IMR-90 (cell line): ENCODE measurements around the gene LBH. TPM values are rescaled to one million over a fixed set of nuclear protein-coding genes. Genes with fewer than 3 reads are reported as not detected.

Experiments used
- ATAC-seq: fragments of 200-7000 bp; cut with Tn5 transposase; 2 replicates; pipeline ENCODE4 v1.9.1; 2020; ENCODE audit warnings: low read depth, mild to moderate bottlenecking, moderate library complexity
- BruUV-seq: library from RNA; stranded (reverse); fragments of 400-500 nt; replicated peaks from 2 replicates; lab custom pipeline; 2021; lab: Mats Ljungman, UMichigan
- CTCF ChIA-PET: fragments of 300-600 bp; formaldehyde crosslinking; extraction: SDS; loops from one replicate; lab custom pipeline; 2021; ENCODE audit warnings: antibody characterized with exemption; lab: Yijun Ruan, JAX
- POLR2A ChIA-PET: fragments of 300-600 bp; sonication (Branson Sonifier 250); formaldehyde crosslinking; loops from one replicate; lab custom pipeline; 2022; ENCODE audit warnings: antibody characterized with exemption; ENCODE audit not compliant: unreplicated experiment; lab: Charles Lee
- DNase-seq: peaks from one replicate; pipeline ENCODE4 v3.0.0; 2013
- H2AFZ ChIP-seq: replicated peaks from 2 replicates; pipeline ENCODE3; 2013; ENCODE audit warnings: low read length, mild to moderate bottlenecking; ENCODE audit not compliant: poor library complexity
- H2AK5ac ChIP-seq: 2 replicates; pipeline ENCODE4 v1.6.1; 2013; ENCODE audit warnings: low read depth, low read length, inconsistent platforms
- H2AK9ac ChIP-seq: replicated peaks from 2 replicates; pipeline ENCODE3; 2013; ENCODE audit warnings: mild to moderate bottlenecking, low read depth, low read length, moderate library complexity; ENCODE audit not compliant: poor library complexity
- H2BK120ac ChIP-seq: 2 replicates; pipeline ENCODE4 v1.6.1; 2013; ENCODE audit warnings: low read depth, low read length, inconsistent platforms
- H2BK15ac ChIP-seq: 3 replicates; pipeline ENCODE4 v1.6.1; 2013; ENCODE audit warnings: low read depth, low read length, inconsistent platforms
- H2BK20ac ChIP-seq: 2 replicates; pipeline ENCODE4 v1.6.1; 2013; ENCODE audit warnings: low read depth, mild to moderate bottlenecking, inconsistent platforms, low read length, moderate library complexity
- H2BK5ac ChIP-seq: 2 replicates; pipeline ENCODE4 v1.6.1; 2013; ENCODE audit warnings: mild to moderate bottlenecking, low read depth, low read length, inconsistent platforms; ENCODE audit not compliant: poor library complexity, severe bottlenecking
- H3K14ac ChIP-seq: replicated peaks from 2 replicates; pipeline ENCODE4 v1.6.1; 2013; ENCODE audit warnings: low read depth, low read length, inconsistent platforms
- H3K18ac ChIP-seq: 2 replicates; pipeline ENCODE4 v1.6.1; 2013; ENCODE audit warnings: low read depth, low read length, control low read depth
- H3K23ac ChIP-seq: 2 replicates; pipeline ENCODE4 v1.6.1; 2013; ENCODE audit warnings: low read depth, low read length, inconsistent platforms
- H3K27ac ChIP-seq: 2 replicates; pipeline ENCODE4 v1.5.1; 2013; ENCODE audit warnings: mild to moderate bottlenecking, control low read depth, low read length; ENCODE audit not compliant: insufficient read depth
- H3K27me3 ChIP-seq: 2 replicates; pipeline ENCODE4 v1.6.1; 2013; ENCODE audit warnings: low read length; ENCODE audit not compliant: control insufficient read depth, insufficient read depth
- H3K36me3 ChIP-seq: 2 replicates; pipeline ENCODE4 v1.6.1; 2013; ENCODE audit warnings: low read length, mixed read lengths; ENCODE audit not compliant: control insufficient read depth, insufficient read depth
- H3K4ac ChIP-seq: 2 replicates; pipeline ENCODE4 v1.6.1; 2013; ENCODE audit warnings: low read depth, low read length, inconsistent platforms
- H3K4me1 ChIP-seq: 2 replicates; pipeline ENCODE4 v1.6.1; 2013; ENCODE audit warnings: low read length, mixed read lengths; ENCODE audit not compliant: control insufficient read depth, insufficient read depth
- H3K4me2 ChIP-seq: 2 replicates; pipeline ENCODE4 v1.6.1; 2013; ENCODE audit warnings: low read depth, mild to moderate bottlenecking, control low read depth, low read length, moderate library complexity
- H3K4me3 ChIP-seq: 2 replicates; pipeline ENCODE4 v1.5.1; 2013; ENCODE audit warnings: low read depth, mild to moderate bottlenecking, control low read depth, low read length, moderate library complexity; ENCODE audit not compliant: insufficient read depth
- H3K56ac ChIP-seq: 2 replicates; pipeline ENCODE4 v1.6.1; 2013; ENCODE audit warnings: low read length, inconsistent platforms; ENCODE audit not compliant: insufficient read depth; ENCODE audit errors: extremely low read depth
- H3K79me1 ChIP-seq, 2 experiments: 2 replicates each; pipeline ENCODE4 v1.6.1; 2013; ENCODE audit warnings: low read length in 2 of 2, inconsistent platforms in 1 of 2, low read depth in 1 of 2
- H3K9ac ChIP-seq: 2 replicates; pipeline ENCODE4 v1.6.1; 2013; ENCODE audit warnings: low read depth, low read length, control low read depth
- H3K9me1 ChIP-seq: 2 replicates; pipeline ENCODE4 v1.6.1; 2013; ENCODE audit warnings: low read length, inconsistent platforms; ENCODE audit not compliant: insufficient read depth
- H3K9me3 ChIP-seq: 2 replicates; pipeline ENCODE4 v1.6.1; 2013; ENCODE audit warnings: low read length; ENCODE audit not compliant: control insufficient read depth, insufficient read depth
- H4K20me1 ChIP-seq: 2 replicates; pipeline ENCODE4 v1.6.1; 2013; ENCODE audit warnings: low read length, inconsistent platforms; ENCODE audit not compliant: insufficient read depth
- H4K5ac ChIP-seq: 2 replicates; pipeline ENCODE4 v1.6.1; 2013; ENCODE audit warnings: mild to moderate bottlenecking, low read depth, low read length, control low read depth
- H4K8ac ChIP-seq, 2 experiments: 2 replicates each; pipeline ENCODE4 v1.6.1; 2013; ENCODE audit warnings: low read depth in 2 of 2, low read length in 2 of 2, control low read depth in 1 of 2, inconsistent platforms in 1 of 2
- H4K91ac ChIP-seq: 2 replicates; pipeline ENCODE4 v1.6.1; 2013; ENCODE audit warnings: low read depth, low read length, inconsistent platforms; ENCODE audit not compliant: insufficient read depth
- BHLHE40 ChIP-seq: fragments of 150-350 bp; IDR thresholded peaks from 2 replicates; pipeline ENCODE4 v1.6.1; 2016; ENCODE audit warnings: mild to moderate bottlenecking, low read depth, low read length
- CEBPB ChIP-seq: IDR thresholded peaks from 2 replicates; pipeline ENCODE4 v1.6.1; 2012; ENCODE audit warnings: low read depth, low read length, improper control_type of control experiment
- CHD1 ChIP-seq: IDR thresholded peaks from 2 replicates; pipeline ENCODE4 v1.6.1; 2012; ENCODE audit warnings: low read depth, low read length, improper control_type of control experiment
- CTCF ChIP-seq: conservative IDR thresholded peaks from 2 replicates; pipeline ENCODE4 v1.5.1; 2012; ENCODE audit warnings: mild to moderate bottlenecking, low read depth, low read length, improper control_type of control experiment
- ELK1 ChIP-seq: fragments of 150-350 bp; IDR thresholded peaks from 2 replicates; pipeline ENCODE4 v1.6.1; 2016; ENCODE audit warnings: low read depth, mild to moderate bottlenecking, low read length, moderate library complexity, borderline replicate concordance
- FOS ChIP-seq: fragments of 150-350 bp; IDR thresholded peaks from 2 replicates; pipeline ENCODE4 v1.6.1; 2016; ENCODE audit warnings: low read depth, low read length
- MAFK ChIP-seq: IDR thresholded peaks from 2 replicates; pipeline ENCODE4 v1.6.1; 2012; ENCODE audit warnings: low read depth, low read length, improper control_type of control experiment
- MAZ ChIP-seq: IDR thresholded peaks from 2 replicates; pipeline ENCODE4 v1.6.1; 2012; ENCODE audit warnings: low read depth, mild to moderate bottlenecking, low read length, improper control_type of control experiment, moderate library complexity, borderline replicate concordance
- MXI1 ChIP-seq: IDR thresholded peaks from 2 replicates; pipeline ENCODE4 v1.6.1; 2012; ENCODE audit warnings: low read depth, mild to moderate bottlenecking, low read length, moderate library complexity, borderline replicate concordance
- NFE2L2 ChIP-seq: fragments of 150-350 bp; IDR thresholded peaks from 2 replicates; pipeline ENCODE4 v1.6.1; 2016; ENCODE audit warnings: low read depth, mild to moderate bottlenecking, low read length
- POLR2A ChIP-seq: IDR thresholded peaks from 2 replicates; pipeline ENCODE4 v1.6.1; 2012; ENCODE audit warnings: mild to moderate bottlenecking, low read depth, low read length
- RAD21 ChIP-seq: IDR thresholded peaks from 2 replicates; pipeline ENCODE4 v1.6.1; 2012; ENCODE audit warnings: low read length, improper control_type of control experiment
- RCOR1 ChIP-seq: IDR thresholded peaks from 2 replicates; pipeline ENCODE4 v1.6.1; 2012; ENCODE audit warnings: mild to moderate bottlenecking, low read length, improper control_type of control experiment; ENCODE audit not compliant: insufficient replicate concordance
- RFX5 ChIP-seq: IDR thresholded peaks from 2 replicates; pipeline ENCODE4 v1.8.0; 2012; ENCODE audit warnings: low read depth, mild to moderate bottlenecking, low read length, moderate library complexity
- SMC3 ChIP-seq: fragments of 150-350 bp; IDR thresholded peaks from 2 replicates; pipeline ENCODE4 v1.6.1; 2016; ENCODE audit warnings: low read depth, mild to moderate bottlenecking, antibody characterized with exemption, low read length, moderate library complexity
- USF2 ChIP-seq: fragments of 150-350 bp; IDR thresholded peaks from 2 replicates; pipeline ENCODE4 v1.6.1; 2017; ENCODE audit warnings: mild to moderate bottlenecking, antibody characterized with exemption, low read length, low read depth
- WGBS, 2 experiments: methylation state at CpG; one replicate each; pipeline versions ENCODE4 v1.1.5 to v1.1.7; 2013; ENCODE audit warnings: missing lambda C conversion rate in 2 of 2; ENCODE audit not compliant: insufficient read length in 1 of 2; ENCODE audit errors: extremely low coverage in 2 of 2; 5-methylcytosine and 5-hydroxymethylcytosine counted together
- dilution Hi-C: fragments of 300-500 bp; cut with HindIII; formaldehyde crosslinking; loops from one replicate; pipeline ENCODE4 v1.14.3; 2018; ENCODE audit warnings: low sequenced_read_pairs; ENCODE audit not compliant: unreplicated experiment
- in situ Hi-C: fragments of 300-500 bp; cut with MboI; formaldehyde crosslinking; loops from 3 replicates; pipeline ENCODE4 v1.14.3; 2019; ENCODE audit warnings: low sequenced_read_pairs, inconsistent platforms, mixed read lengths
- intact Hi-C: fragments of 100-400 bp; cut with micrococcal nuclease; formaldehyde crosslinking; loops from 2 replicates; pipeline ENCODE4 v1.10.0; 2022
- polyA plus RNA-seq, 3 experiments: library from polyadenylated mRNA; depleted of rRNA; stranded (reverse); fragments of >200 nt; gene quantifications; 2 replicates each; pipeline ENCODE4 v1.2.3, GENCODE V29; 2012; ENCODE audit warnings: low replicate concordance in 1 of 3
- total RNA-seq: library from RNA; depleted of rRNA; stranded (reverse); fragments of >200 nt; gene quantifications from 2 replicates; pipeline ENCODE4 v1.2.3, GENCODE V29; 2012

The LBH gene
- total and polyA plus RNA-seq, 2 of the 4 experiments (the other 2 are of a cell fraction) = 158 to 202 TPM

- H3K79me1 ChIP-seq = peaks cover 5 to 42% of the 10 kb centered on the region in 2 experiments; a peak in 3 of 4 replicates
- BruUV-seq = no TSS peak
- H3K4me1 ChIP-seq = peaks cover 31% of the 10 kb centered on the region
- H3K9me1 ChIP-seq = peaks cover 29% of the 10 kb centered on the region
- DNase-seq = no peak
- H3K18ac ChIP-seq = peak overlapping the region; percentile 88
- intact Hi-C loops = loop anchor here (5.0 kb wide), 2 partner anchors 105 to 390 kb away; no protein-coding TSS in a partner anchor
- H4K8ac ChIP-seq = peak overlapping the region; percentile 92 to 99
- peak overlapping the region; percentile 99 for H3K4ac ChIP-seq
- H3K4me3 ChIP-seq = no peak overlapping the region
- POLR2A ChIA-PET = interaction anchor here (1.0 to 1.4 kb wide), 2 partner anchors 66 to 363 kb away, joined by 3 to 4 read pairs; no protein-coding TSS in a partner anchor
- H2BK15ac ChIP-seq = peak overlapping the region; percentile 99
- peak overlapping the region; percentile 91 for H3K56ac ChIP-seq
- H2BK5ac ChIP-seq = peak overlapping the region; percentile 96
- peak overlapping the region; percentile 63 for H3K9ac ChIP-seq
- peak overlapping the region; percentile 91 for H2AK9ac ChIP-seq
- no peaks in the 10 kb centered on the region for H4K20me1 ChIP-seq
- dilution Hi-C loops = no loop called here
- no peak for ATAC-seq
- no peak for TF ChIP-seq MAFK
- no peak for TF ChIP-seq RCOR1
- TF ChIP-seq POLR2A = no peak
- no peak for TF ChIP-seq USF2
- TF ChIP-seq BHLHE40 = no peak
- no peak for TF ChIP-seq CEBPB
- TF ChIP-seq MXI1 = no peak
- no peak for TF ChIP-seq CTCF
- no peak for TF ChIP-seq ELK1
- TF ChIP-seq CHD1 = no peak
- TF ChIP-seq FOS = no peak
- no peak for TF ChIP-seq RFX5
- TF ChIP-seq RAD21 = no peak
- TF ChIP-seq SMC3 = no peak
- TF ChIP-seq MAZ = no peak
- TF ChIP-seq NFE2L2 = no peak
- in situ Hi-C loops = no loop called here
- H3K27ac ChIP-seq = peak overlapping the region; percentile 88
- H3K36me3 ChIP-seq = no peaks in the 10 kb centered on the region
- peak overlapping the region; percentile 100 for H2BK120ac ChIP-seq
- peak overlapping the region; percentile 77 for H4K5ac ChIP-seq
- peak overlapping the region; percentile 99 for H4K91ac ChIP-seq
- H2AFZ ChIP-seq = no peak overlapping the region
- H3K23ac ChIP-seq = peak overlapping the region; percentile 98
- peak overlapping the region; percentile 94 for H2AK5ac ChIP-seq
- WGBS, 2 experiments = no CpG with 5 or more reads among the region's 5 CpGs
- CTCF ChIA-PET = no interaction called here
- peak overlapping the region; percentile 99 for H2BK20ac ChIP-seq
- H3K27me3 ChIP-seq = no peaks in the 10 kb centered on the region
- peak overlapping the region; percentile 97 for H3K14ac ChIP-seq
- H3K9me3 ChIP-seq = no peaks in the 10 kb centered on the region
- H3K4me2 ChIP-seq = no peak overlapping the region
Observed at GRCh38 chr2:30302566-30302965, 71.2 kb downstream of the LBH start.
